Measurements from ENCODE around the gene PROK1.

DNA sequence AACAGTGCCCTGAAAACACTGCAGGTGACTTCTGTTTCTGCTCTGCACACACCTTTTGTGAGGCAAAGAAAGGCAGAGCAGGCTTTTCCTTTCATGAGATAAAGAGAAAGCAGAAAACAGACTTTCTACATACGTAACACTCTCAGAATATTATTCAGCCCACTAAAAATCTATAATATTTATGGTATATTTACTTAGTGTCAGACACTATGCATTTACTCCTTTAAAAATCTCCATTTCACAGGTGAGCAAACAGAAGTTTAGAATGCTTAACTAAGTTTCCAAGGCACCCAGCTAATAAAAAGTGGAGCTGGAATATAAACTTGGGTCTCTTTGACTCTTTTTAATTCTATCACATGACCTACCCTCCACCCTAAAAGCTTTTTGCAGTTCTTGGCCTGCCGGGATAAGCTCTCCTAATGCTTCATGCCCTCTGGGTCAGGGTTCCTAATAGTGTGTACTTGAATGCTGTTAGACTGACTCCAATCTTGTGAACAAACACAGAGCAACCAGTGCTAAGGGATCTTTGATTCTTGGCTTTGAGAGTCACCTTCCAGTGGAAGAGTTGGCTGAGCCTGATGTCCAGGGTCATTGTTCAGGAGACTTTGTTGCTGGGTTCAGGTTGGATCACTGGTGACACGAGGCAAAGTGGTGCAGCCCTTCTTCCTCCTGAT, 27.2 kb downstream of the PROK1 start:
- TF ChIP-seq CTCF (IDR thresholded peaks at IDR 0.05) (no peak), POLR2A (IDR thresholded peaks at IDR 0.05) (no peak)
